Cardiac fibroblast (primary cell): Measurements from ENCODE around the gene ACSBG1.
"Not testable (repeated sequence)": the region's sequence is repeated elsewhere in the genome, so short reads cannot be mapped to it uniquely, and the experiment has no call there.

Source experiments
- DNase-seq, 2 donors: peaks; one replicate each; pipeline versions ENCODE4 v3.0.0 to v3.0.0-alpha.2; 2010; ENCODE audit warnings: low read depth in 2 of 2
- H3K4me3 ChIP-seq, 2 donors: replicated peaks in 1 of 2; 1 replicate in 1 of 2; 2 replicates in 1 of 2; pipeline ENCODE4 v1.5.1; 2011; ENCODE audit warnings: low read depth in 2 of 2, low read length in 2 of 2, mild to moderate bottlenecking in 2 of 2, moderate library complexity in 1 of 2
- CTCF ChIP-seq: IDR thresholded peaks from one replicate; pipeline ENCODE4 v1.5.1; 2011; ENCODE audit warnings: low read depth, mild to moderate bottlenecking, low read length, inconsistent platforms

The ACSBG1 gene

DNA sequence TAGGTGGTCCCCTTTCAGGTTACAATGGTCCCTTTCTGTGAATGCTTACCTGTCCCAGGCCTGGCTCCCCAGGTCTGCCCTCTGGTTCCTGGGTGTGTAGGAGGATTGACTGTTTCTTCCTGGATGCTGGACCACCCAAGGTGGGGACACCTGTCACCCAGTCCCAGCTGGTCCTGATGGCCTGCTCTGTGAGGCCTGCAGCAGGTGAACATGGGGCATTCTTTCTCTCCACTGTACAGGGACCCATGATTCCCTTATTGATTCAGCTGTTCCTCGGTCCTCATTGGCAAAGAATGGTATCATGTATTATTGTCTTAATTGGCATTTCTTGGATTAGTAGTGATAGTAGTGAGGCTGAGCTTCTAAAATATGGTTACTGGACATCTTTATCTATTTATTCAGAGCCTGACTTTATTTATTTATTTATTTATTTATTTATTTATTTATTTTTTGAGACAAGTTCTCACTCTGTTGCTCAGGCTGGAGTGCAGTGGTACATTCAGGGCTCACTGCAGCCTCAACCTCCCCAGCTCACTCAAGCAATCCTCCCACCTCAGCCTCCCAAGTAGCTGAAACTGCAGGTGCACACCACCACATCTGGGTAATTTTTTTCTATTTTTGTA is 21.2 kb upstream of the ACSBG1 start:
- DNase-seq, result no peak
- no peak for TF ChIP-seq CTCF
- H3K4me3 ChIP-seq, result no peak overlapping the region

DNA sequence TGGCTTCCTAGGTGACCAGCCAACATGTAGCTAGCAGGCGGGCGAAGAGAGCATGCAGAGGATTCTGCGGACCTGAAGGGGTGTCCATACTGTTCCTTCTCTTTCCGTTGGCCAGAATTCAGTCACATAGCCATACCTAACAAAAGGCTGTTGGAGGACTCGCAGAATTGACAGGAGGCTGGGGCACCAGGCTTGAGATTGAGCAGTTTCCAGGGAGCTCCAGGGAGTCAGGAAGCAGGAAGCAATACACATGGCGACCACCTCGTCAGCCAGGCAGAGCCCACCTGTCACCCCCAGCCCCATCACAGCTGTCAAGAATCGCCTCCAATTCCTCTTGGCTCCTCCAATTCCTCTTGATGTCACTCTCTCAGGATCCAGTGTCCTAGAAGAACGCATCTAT is 16.8 kb upstream of the ACSBG1 start:
- no peak for DNase-seq
- TF ChIP-seq CTCF, result no peak
- H3K4me3 ChIP-seq, result no peak overlapping the region

- H3K4me3 ChIP-seq, result no peak overlapping the region
- no peak for DNase-seq
- TF ChIP-seq CTCF, result no peak
Measured at GRCh38 chr15:78249131-78249530, 14.8 kb upstream of the ACSBG1 start.

GRCh38 chr15:78247911-78248310 is 13.5 kb upstream of the ACSBG1 start:
- no peak overlapping the region for H3K4me3 ChIP-seq
- no peak for TF ChIP-seq CTCF
- DNase-seq, result no peak

DNA sequence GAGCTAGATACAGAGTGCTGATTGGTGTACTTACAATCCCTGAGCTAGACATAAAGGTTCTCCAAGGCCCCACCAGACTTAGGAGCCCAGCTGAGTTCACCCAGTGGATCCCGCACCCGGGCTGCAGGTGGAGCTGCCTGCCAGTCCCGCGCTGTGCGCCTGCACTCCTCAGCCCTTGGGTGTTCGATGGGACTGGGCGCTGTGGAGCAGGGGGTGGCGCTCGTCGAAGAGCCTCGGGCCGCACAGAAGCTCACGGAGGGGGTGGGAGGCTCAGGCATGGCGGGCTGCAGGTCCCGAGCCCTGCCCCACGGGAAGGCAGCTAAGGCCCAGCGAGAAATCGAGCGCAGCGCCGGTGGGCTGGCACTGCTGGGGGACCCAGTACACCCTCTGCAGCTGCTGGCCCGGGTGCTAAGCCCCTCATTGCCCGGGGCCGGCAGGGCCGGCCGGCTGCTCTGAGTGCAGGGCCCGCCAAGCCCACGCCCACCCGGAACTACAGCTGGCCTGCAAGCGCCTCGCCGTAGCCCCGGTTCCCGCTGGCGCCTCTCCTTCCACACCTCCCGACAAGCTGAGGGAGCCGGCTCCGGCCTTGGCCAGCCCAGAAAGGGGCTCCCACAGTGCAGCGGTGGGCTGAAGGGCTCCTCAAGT is 11.7 kb upstream of the ACSBG1 start:
- H3K4me3 ChIP-seq, DNase-seq: not testable (repeated sequence)

DNA sequence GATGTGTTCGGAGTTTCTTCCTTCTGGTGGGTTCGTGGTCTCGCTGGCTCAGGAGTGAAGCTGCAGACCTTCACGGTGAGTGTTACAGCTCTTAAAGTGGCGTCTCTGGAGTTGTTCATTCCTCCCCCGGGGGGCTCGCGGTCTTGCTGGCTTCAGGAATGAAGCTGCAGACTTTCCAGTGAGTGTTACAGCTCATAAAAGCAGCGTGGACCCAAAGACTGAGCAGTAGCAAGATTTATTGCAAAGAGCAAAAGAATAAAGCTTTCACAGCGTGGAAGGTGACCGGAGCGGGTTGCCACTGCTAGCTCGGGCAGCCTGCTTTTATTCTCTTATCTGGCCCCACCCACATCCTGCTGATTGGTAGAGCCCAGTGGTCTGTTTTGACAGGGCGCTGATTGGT is 11.0 kb upstream of the ACSBG1 start:
- not testable (repeated sequence) for H3K4me3 ChIP-seq, DNase-seq

DNA sequence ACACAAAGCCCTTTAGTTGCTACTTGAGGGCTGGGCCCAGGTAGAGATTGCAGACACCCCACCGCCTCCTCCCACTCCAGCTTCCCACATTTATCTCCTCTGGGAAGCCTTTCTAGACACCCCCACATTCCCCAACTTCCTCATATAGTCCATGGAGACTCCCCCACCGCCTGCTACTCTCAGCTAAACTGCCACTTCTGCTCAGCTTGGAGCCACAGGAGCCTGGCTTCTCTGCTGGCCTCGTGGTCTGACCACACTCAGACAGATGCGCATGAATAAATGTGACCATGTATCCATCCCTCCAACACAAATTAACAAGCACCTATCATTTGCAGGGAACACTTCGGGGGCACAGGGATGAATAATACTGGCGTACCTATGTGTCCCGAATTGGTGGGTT is 10.5 kb upstream of the ACSBG1 start:
- TF ChIP-seq CTCF, result no peak
- DNase-seq, result no peak
- H3K4me3 ChIP-seq, result no peak overlapping the region

DNA sequence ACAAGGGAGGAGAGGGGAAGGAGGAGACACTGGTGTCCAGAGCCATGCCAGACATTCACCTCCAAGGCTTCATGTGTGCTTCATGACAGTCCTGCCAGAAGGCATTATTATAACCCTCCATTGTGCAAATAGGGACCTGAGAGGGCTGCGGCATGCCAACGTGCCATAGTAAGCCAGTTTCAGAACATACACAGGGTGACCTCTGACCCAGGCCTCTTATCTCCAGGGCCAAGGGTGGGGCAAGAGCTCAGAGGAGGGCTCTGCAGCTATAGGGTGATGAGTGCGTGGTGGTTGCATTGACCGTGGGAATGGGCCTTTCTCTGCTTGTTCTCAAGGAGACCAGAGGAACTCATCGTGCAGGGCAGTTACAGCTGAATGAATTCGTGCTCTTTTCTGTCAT is 9.7 kb upstream of the ACSBG1 start:
- no peak for TF ChIP-seq CTCF
- DNase-seq, result no peak
- no peak overlapping the region for H3K4me3 ChIP-seq
